Neural cell (in vitro differentiated cells): ENCODE data around the gene USP2. TPM values are rescaled to one million over a fixed set of nuclear protein-coding genes. Genes with fewer than 3 reads are reported as not detected.

Experiments
- H2AFZ ChIP-seq: fragments of 200-600, 300-800 bp; sonication (generic), shearing (Covaris generic); 2 replicates; pipeline ENCODE4 v1.6.0; 2014; ENCODE audit warnings: low read depth, mild to moderate bottlenecking, antibody characterized with exemption, low read length, moderate library complexity
- H3F3A ChIP-seq: fragments of 200-600 bp; shearing (Covaris generic); 2 replicates; pipeline ENCODE4 v1.6.1; 2016; ENCODE audit warnings: mild to moderate bottlenecking, moderate library complexity, mixed read lengths, antibody characterized with exemption, low read length; ENCODE audit not compliant: insufficient read depth, poor library complexity, severe bottlenecking
- H3K27ac ChIP-seq: fragments of 200-600, 300-800 bp; sonication (generic), shearing (Covaris generic); 2 replicates; pipeline ENCODE4 v1.5.1; 2014; ENCODE audit warnings: mild to moderate bottlenecking, low read length, moderate library complexity
- H3K27me3 ChIP-seq: fragments of 300-800, 200-600 bp; sonication (generic), shearing (Covaris generic); 2 replicates; pipeline ENCODE4 v1.6.0; 2014; ENCODE audit warnings: mild to moderate bottlenecking, low read depth, low read length, moderate library complexity; ENCODE audit not compliant: insufficient read depth
- H3K36me3 ChIP-seq: fragments of 300-800, 200-600 bp; sonication (generic), shearing (Covaris generic); 2 replicates; pipeline ENCODE4 v1.5.1; 2014; ENCODE audit warnings: mild to moderate bottlenecking, antibody characterized with exemption, low read length, moderate library complexity; ENCODE audit not compliant: insufficient read depth
- H3K4me2 ChIP-seq: fragments of 300-800, 200-600 bp; sonication (generic), shearing (Covaris generic); 2 replicates; pipeline ENCODE4 v1.6.0; 2014; ENCODE audit warnings: mild to moderate bottlenecking, low read length
- H3K4me3 ChIP-seq: fragments of 300-800, 200-600 bp; sonication (generic), shearing (Covaris generic); 2 replicates; pipeline ENCODE4 v1.5.1; 2014; ENCODE audit warnings: mild to moderate bottlenecking, low read length, moderate library complexity
- H3K79me2 ChIP-seq: fragments of 200-600 bp; shearing (Covaris generic); replicated peaks from 2 replicates; pipeline ENCODE4 v1.6.0; 2014; ENCODE audit warnings: mild to moderate bottlenecking, low read length, moderate library complexity; ENCODE audit not compliant: insufficient read depth
- H3K9ac ChIP-seq: fragments of 300-800, 200-600 bp; sonication (generic), shearing (Covaris generic); 2 replicates; pipeline ENCODE4 v1.6.1; 2016; ENCODE audit warnings: mild to moderate bottlenecking, low read length, mixed read lengths
- H3K9me2 ChIP-seq: fragments of 200-600 bp; shearing (Covaris generic); 2 replicates; pipeline ENCODE4 v1.6.1; 2016; ENCODE audit warnings: mild to moderate bottlenecking, low read length, mixed read lengths; ENCODE audit not compliant: insufficient read depth
- H3K9me3 ChIP-seq: fragments of 200-600, 300-800 bp; sonication (generic), shearing (Covaris generic); 2 replicates; pipeline ENCODE4 v1.6.1; 2016; ENCODE audit warnings: mild to moderate bottlenecking, mixed run types, low read length, moderate library complexity, mixed read lengths
- H4K20me1 ChIP-seq: fragments of 200-600 bp; shearing (Covaris generic); 2 replicates; pipeline ENCODE4 v1.6.1; 2016; ENCODE audit warnings: mild to moderate bottlenecking, mixed run types; ENCODE audit not compliant: insufficient read depth
- CTCF ChIP-seq: fragments of 450-650 bp; IDR thresholded peaks from 2 replicates; pipeline ENCODE4 v1.5.1; 2014; ENCODE audit warnings: antibody characterized with exemption, mild to moderate bottlenecking, moderate library complexity; ENCODE audit not compliant: poor library complexity, severe bottlenecking
- EP300 ChIP-seq: fragments of 450-650 bp; conservative IDR thresholded peaks from 2 replicates; pipeline ENCODE4 v1.6.1; 2014; ENCODE audit warnings: antibody characterized with exemption, mild to moderate bottlenecking, moderate library complexity; ENCODE audit not compliant: poor library complexity, severe bottlenecking
- EZH2 ChIP-seq: fragments of 200-600, 300-800 bp; shearing (Covaris generic), sonication (generic); IDR thresholded peaks from 2 replicates; pipeline ENCODE4 v1.6.1; 2014; ENCODE audit warnings: antibody characterized with exemption, low read length, borderline replicate concordance, mild to moderate bottlenecking; ENCODE audit not compliant: insufficient read depth, poor library complexity, severe bottlenecking
- MXI1 ChIP-seq: fragments of 450-650 bp; conservative IDR thresholded peaks from 2 replicates; pipeline ENCODE4 v1.6.1; 2014; ENCODE audit warnings: antibody characterized with exemption, mild to moderate bottlenecking; ENCODE audit not compliant: poor library complexity, severe bottlenecking
- POLR2AphosphoS5 ChIP-seq: IDR thresholded peaks from 2 replicates; pipeline ENCODE4 v1.6.1; 2012
- RAD21 ChIP-seq: fragments of 450-650 bp; conservative IDR thresholded peaks from 2 replicates; pipeline ENCODE4 v1.6.1; 2014; ENCODE audit warnings: antibody characterized with exemption, mild to moderate bottlenecking, moderate library complexity
- REST ChIP-seq: IDR thresholded peaks from 2 replicates; pipeline ENCODE4 v1.6.1; 2012; ENCODE audit warnings: borderline replicate concordance
- SMC3 ChIP-seq: fragments of 450-650 bp; conservative IDR thresholded peaks from 2 replicates; pipeline ENCODE4 v1.6.1; 2014; ENCODE audit warnings: antibody characterized with exemption, mild to moderate bottlenecking, moderate library complexity; ENCODE audit not compliant: poor library complexity
- TAF1 ChIP-seq: IDR thresholded peaks from 2 replicates; pipeline ENCODE4 v1.6.1; 2012; ENCODE audit warnings: low read depth
- polyA plus RNA-seq: library from polyadenylated mRNA; depleted of rRNA; stranded (reverse); fragments of >200 nt; gene quantifications from 2 replicates; pipeline ENCODE4 v1.2.3, GENCODE V29; 2014

The USP2 gene
- polyA plus RNA-seq, 1 donor from 2014 or later: 0.59 TPM

GRCh38 chr11:119421351-119421750, 39.9 kb upstream of the USP2 start:
- Histone ChIP-seq H3F3A (no peaks in the 10 kb centered on the region), H3K27me3 (no peaks in the 10 kb centered on the region), H3K36me3 (no peaks in the 10 kb centered on the region), H3K4me2 (peak overlapping the region; percentile 49), H3K27ac (peak overlapping the region; percentile 90), H3K4me3 (peak overlapping the region; percentile 99), H4K20me1 (no peaks in the 10 kb centered on the region), H3K9me3 (no peaks in the 10 kb centered on the region), H3K9ac (peak overlapping the region; percentile 95), H3K79me2 (peaks cover 4% of the 10 kb centered on the region), H3K9me2 (no peaks in the 10 kb centered on the region), H2AFZ (no peak overlapping the region)
- TF ChIP-seq EZH2: no peak
- no peak for TF ChIP-seq POLR2AphosphoS5
- no peak for TF ChIP-seq MXI1
- TF ChIP-seq CTCF: no peak
- no peak for TF ChIP-seq TAF1
- TF ChIP-seq EP300: no peak
- no peak for TF ChIP-seq SMC3

- Histone ChIP-seq H4K20me1 (no peaks in the 10 kb centered on the region), H3K4me3 (peak overlapping the region; percentile 99), H3K9ac (peak overlapping the region; percentile 95), H3K79me2 (peaks cover 4% of the 10 kb centered on the region), H3K9me2 (no peaks in the 10 kb centered on the region), H2AFZ (no peak overlapping the region), H3K27me3 (no peaks in the 10 kb centered on the region), H3F3A (no peaks in the 10 kb centered on the region), H3K27ac (no peak overlapping the region), H3K36me3 (no peaks in the 10 kb centered on the region), H3K9me3 (no peaks in the 10 kb centered on the region), H3K4me2 (peak overlapping the region; percentile 30)
- TF ChIP-seq MXI1: no peak
- TF ChIP-seq TAF1: no peak
- no peak for TF ChIP-seq REST
- TF ChIP-seq POLR2AphosphoS5: no peak
- no peak for TF ChIP-seq EZH2
- no peak for TF ChIP-seq RAD21
These were observed 39.1 kb upstream of the USP2 start for GRCh38 chr11:119420631-119421030.

GRCh38 chr11:119419834-119420492, 38.5 kb upstream of the USP2 start:
- Histone ChIP-seq H3K4me2 (no peak overlapping the region), H4K20me1 (no peaks in the 10 kb centered on the region), H3K27ac (no peak overlapping the region), H3K4me3 (peak overlapping the region; percentile 99), H2AFZ (no peak overlapping the region), H3K9ac (no peak overlapping the region), H3K27me3 (no peaks in the 10 kb centered on the region), H3F3A (no peaks in the 10 kb centered on the region), H3K79me2 (peaks cover 4% of the 10 kb centered on the region), H3K9me3 (no peaks in the 10 kb centered on the region), H3K9me2 (no peaks in the 10 kb centered on the region), H3K36me3 (no peaks in the 10 kb centered on the region)
- TF ChIP-seq EZH2 (no peak), EP300 (no peak), MXI1 (no peak), SMC3 (no peak), CTCF (no peak), REST (no peak), TAF1 (no peak), RAD21 (no peak), POLR2AphosphoS5 (no peak)
